Adrenal gland (tissue), 12 donors: ENCODE data around the gene ARHGEF10L. TPM values are rescaled to one million over a fixed set of nuclear protein-coding genes. Genes with fewer than 3 reads are reported as not detected.

Experiments used
- DNase-seq, 7 donors: peaks; one replicate each; pipeline ENCODE4 v3.0.0-alpha.2; 2019 to 2020
- H3K27ac ChIP-seq, 5 donors: fragments of 200-600 bp; sonication (generic) in 4 of 5; 1 replicate in 3 of 5; 2 replicates in 2 of 5; pipeline versions ENCODE4 v1.5.1 to v1.8.0; 2016 to 2020; ENCODE audit warnings: mild to moderate bottlenecking in 1 of 5
- H3K27me3 ChIP-seq: fragments of 200-600 bp; 2 replicates; pipeline ENCODE4 v1.8.0; 2021
- H3K36me3 ChIP-seq, 2 donors: fragments of 200-600 bp; replicated peaks in 1 of 2; 1 replicate in 1 of 2; 2 replicates in 1 of 2; pipeline versions ENCODE4 v1.5.1 to v1.8.0; 2018 to 2022
- H3K4me1 ChIP-seq, 2 donors: fragments of 200-600 bp; replicated peaks in 1 of 2; 1 replicate in 1 of 2; 2 replicates in 1 of 2; pipeline versions ENCODE4 v1.5.1 to v1.8.0; 2018 to 2021
- H3K4me3 ChIP-seq, 4 donors: fragments of 200-600 bp; sonication (generic) in 3 of 4; one replicate each; pipeline ENCODE4 v1.5.1; 2016 to 2018
- H3K9me3 ChIP-seq, 3 donors: fragments of 200-600 bp; sonication (generic) in 1 of 3; replicated peaks in 1 of 3; 1 replicate in 2 of 3; 2 replicates in 1 of 3; pipeline versions ENCODE4 v1.5.1 to v1.8.0; 2016 to 2021
- POLR2A ChIP-seq, 2 donors: fragments of 450-650 bp; IDR thresholded peaks; one replicate each; pipeline ENCODE4 v1.6.1; 2017; ENCODE audit warnings: antibody characterized with exemption in 2 of 2, mild to moderate bottlenecking in 2 of 2, moderate library complexity in 1 of 2
- WGBS, 4 donors: extraction: QIAGEN DNeasy Blood & Tissue Kit in 2 of 4; methylation state at CpG; one replicate each; pipeline versions ENCODE4 v1.1.5 to v1.1.7; 2013 to 2017; 5-methylcytosine and 5-hydroxymethylcytosine counted together
- intact Hi-C, 2 donors: fragments of 100-400 bp; cut with DNase I; formaldehyde crosslinking; loops; one replicate each; pipeline versions ENCODE4 v1.14.1 to v1.15.0; 2022 to 2023
- polyA plus RNA-seq, 3 donors: library from polyadenylated mRNA; stranded (reverse); fragments of 200-250 nt in 2 of 3; fragments of 350-450 nt in 1 of 3; fragmentation: Illumina TruSeq in 1 of 3; extraction: RNeasy Lipid Tissue Mini Kit (QIAGEN cat#74804) in 1 of 3; gene quantifications; one replicate each; pipeline ENCODE4 v1.2.3, GENCODE V29; 2013 to 2014
- total RNA-seq, 9 donors: library from RNA; depleted of rRNA in 4 of 9; stranded (reverse); fragments of >200 nt in 4 of 9; fragments of 120-200 nt in 1 of 9; fragmentation: NEBNext Ultra II Directional in 1 of 9; extraction: Animal tissue kit (Norgen Biotek cat#: 25700) in 1 of 9; gene quantifications; one replicate each; pipeline versions ENCODE4 v1.1.0 to v1.2.4, GENCODE V29; 2013 to 2023
- TF ChIP-seq, protein P1 (sequence below), 6 experiments: fragments of 450-650 bp in 4 of 6; fragments of 200-600 bp in 2 of 6; sonication (generic) in 1 of 6; IDR thresholded peaks; 1 replicate in 5 of 6; 2 replicates in 1 of 6; pipeline versions ENCODE4 v1.5.1 to v1.8.0; 2016 to 2021; ENCODE audit warnings: antibody characterized with exemption in 6 of 6, mild to moderate bottlenecking in 2 of 6, moderate library complexity in 1 of 6
- donor health status: healthy with polysubstance abuse.
- donor health status: Bipolar disorder and iron deficiency.
- donor health status: DM: yes; HTN: yes; CAD: no.
- donor health status: DM: no; HTN: no; CAD: no.
- donor health status: DM: no; HTN: no; CAD: no.
- donor health status: DM: yes; HTN: yes; CAD: no.

ARHGEF10L gene
- total and polyA plus RNA-seq, 12 donors = 1.7 to 54.9 (median 30.1) TPM

DNA sequence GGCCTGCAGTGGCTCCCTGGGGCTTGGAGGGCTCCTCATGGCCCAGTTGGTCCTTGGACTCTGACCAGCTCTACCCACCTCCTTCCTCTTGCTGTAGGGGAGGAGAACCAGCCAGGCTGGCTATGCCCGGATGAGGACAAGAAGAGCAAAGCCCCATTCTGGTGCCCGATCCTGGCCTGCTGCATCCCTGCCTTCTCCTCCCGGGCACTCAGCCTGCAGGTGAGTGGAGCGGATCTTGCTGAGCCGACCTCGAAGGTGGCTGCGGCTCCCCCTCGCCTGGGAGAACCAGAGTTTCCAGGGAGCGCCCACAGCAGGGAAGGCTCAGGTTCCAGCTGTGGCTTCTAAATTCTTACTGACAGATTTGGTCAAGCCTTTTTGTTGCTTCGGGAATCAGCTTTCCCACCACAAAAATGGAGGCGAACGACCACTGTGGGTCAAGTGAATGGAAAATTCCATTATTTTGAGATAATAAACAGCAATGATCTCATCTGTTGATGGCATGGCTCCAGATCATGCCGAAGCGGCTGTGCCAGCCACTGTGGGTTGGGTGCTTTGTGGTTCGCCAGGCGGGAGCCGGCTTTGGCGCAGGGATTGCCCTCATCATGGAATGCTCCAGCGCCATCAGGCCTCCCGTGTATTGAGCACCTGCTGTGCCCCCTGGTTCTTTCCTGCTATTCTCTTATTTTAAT, 109.1 kb downstream of the ARHGEF10L start:
- intact Hi-C loops = no loop called here
- no peak for TF ChIP-seq POLR2A (IDR thresholded peaks at IDR 0.05)
- TF ChIP-seq, protein P1, sequence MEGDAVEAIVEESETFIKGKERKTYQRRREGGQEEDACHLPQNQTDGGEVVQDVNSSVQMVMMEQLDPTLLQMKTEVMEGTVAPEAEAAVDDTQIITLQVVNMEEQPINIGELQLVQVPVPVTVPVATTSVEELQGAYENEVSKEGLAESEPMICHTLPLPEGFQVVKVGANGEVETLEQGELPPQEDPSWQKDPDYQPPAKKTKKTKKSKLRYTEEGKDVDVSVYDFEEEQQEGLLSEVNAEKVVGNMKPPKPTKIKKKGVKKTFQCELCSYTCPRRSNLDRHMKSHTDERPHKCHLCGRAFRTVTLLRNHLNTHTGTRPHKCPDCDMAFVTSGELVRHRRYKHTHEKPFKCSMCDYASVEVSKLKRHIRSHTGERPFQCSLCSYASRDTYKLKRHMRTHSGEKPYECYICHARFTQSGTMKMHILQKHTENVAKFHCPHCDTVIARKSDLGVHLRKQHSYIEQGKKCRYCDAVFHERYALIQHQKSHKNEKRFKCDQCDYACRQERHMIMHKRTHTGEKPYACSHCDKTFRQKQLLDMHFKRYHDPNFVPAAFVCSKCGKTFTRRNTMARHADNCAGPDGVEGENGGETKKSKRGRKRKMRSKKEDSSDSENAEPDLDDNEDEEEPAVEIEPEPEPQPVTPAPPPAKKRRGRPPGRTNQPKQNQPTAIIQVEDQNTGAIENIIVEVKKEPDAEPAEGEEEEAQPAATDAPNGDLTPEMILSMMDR (IDR thresholded peaks at IDR 0.05) = no peak
- Histone ChIP-seq H3K9me3 (no peaks in the 10 kb centered on the region), H3K27ac (peak overlapping the region in 1 of 5 donors; percentile 41), H3K36me3 (peaks cover 0 to 25% of the 10 kb centered on the region in 2 donors), H3K4me3 (no peak overlapping the region), H3K4me1 (peaks cover 0 to 15% of the 10 kb centered on the region in 2 donors), H3K27me3 (no peaks in the 10 kb centered on the region)
- WGBS, 4 donors = 61 to 86% (median 70%) methylated on average over 11 to 20 of the region's 20 CpGs
- DNase-seq = peak; percentile 49 to 81 (median 72)

DNA sequence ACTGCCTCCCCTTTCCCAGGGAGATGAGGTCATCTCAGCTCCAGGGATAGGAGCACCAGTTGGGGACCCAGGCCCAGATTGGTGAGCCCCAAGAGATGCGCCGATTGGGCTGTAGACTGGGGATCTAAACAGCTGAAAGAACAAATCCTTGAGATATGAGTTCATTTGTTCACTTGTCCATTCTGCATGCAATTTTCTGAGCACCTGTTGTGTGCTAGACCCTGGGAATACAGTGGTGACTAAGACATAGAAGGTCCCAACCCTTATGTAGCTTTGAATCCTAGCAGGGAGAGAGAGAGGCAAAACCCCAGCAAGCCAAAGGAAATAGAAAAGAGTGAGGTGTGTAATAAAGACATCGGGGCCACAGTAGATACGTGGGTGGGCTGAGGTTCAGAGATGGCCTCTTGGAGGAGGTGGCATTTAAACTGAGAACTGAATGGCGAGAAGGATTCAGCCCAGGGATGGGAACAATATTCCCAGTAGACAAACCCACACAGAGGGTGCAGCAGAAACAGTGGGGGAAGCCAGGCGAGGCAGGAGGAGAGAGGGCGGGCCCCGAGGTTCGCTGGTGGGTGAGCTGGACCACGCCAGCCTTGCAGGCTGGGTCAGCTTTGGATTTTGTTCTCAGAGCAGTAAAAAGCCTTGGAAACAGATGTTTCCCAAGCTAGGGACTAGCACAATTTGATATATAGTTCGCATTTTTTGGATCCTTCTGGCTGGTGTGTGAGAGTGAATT, 110.0 kb downstream of the ARHGEF10L start:
- intact Hi-C loops = loop anchor here (10.0 kb wide), 2 partner anchors 445 to 935 kb away; no protein-coding TSS in a partner anchor
- peaks cover 0 to 29% of the 10 kb centered on the region in 2 donors for H3K36me3 ChIP-seq
- H3K27ac ChIP-seq = no peak overlapping the region
- WGBS, 4 donors = 91 to 92% (median 92%) methylated on average over 11 of the region's 11 CpGs
- no peaks in the 10 kb centered on the region for H3K9me3 ChIP-seq
- no peaks in the 10 kb centered on the region for H3K27me3 ChIP-seq
- no peak for TF ChIP-seq POLR2A (IDR thresholded peaks at IDR 0.05)
- TF ChIP-seq, protein P1 (IDR thresholded peaks at IDR 0.05) = no peak
- no peak overlapping the region for H3K4me3 ChIP-seq
- H3K4me1 ChIP-seq = peaks cover 0 to 20% of the 10 kb centered on the region in 2 donors
- DNase-seq = no peak

DNA sequence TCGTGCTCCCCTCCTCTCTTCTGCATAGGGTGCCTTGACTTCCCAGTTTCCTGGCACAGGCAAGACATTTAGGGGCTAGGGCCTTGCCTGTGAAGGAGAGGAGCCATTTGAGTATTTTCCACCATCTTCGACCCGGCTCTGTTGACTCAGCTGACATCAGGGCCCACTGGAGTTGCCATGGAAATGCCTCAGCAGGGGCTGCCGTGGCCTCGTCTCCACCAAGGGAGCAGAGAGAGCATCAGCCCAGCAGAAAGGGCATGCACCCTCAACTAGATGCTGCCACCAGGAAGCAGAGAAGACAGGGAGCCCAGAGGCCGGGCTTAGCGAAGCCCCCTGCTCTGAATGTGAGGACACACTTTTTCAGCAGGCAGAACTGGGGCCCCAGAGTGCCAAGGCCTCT, 113.8 kb downstream of the ARHGEF10L start:
- DNase-seq = no peak
- intact Hi-C loops = loop anchor here (10.0 kb wide), 2 partner anchors 442 to 932 kb away; no protein-coding TSS in a partner anchor
- no peaks in the 10 kb centered on the region for H3K9me3 ChIP-seq
- no peaks in the 10 kb centered on the region for H3K27me3 ChIP-seq
- TF ChIP-seq, protein P1 (IDR thresholded peaks at IDR 0.05) = no peak
- TF ChIP-seq POLR2A (IDR thresholded peaks at IDR 0.05) = no peak
- H3K36me3 ChIP-seq = peaks cover 0 to 53% of the 10 kb centered on the region in 2 donors
- H3K27ac ChIP-seq = no peak overlapping the region
- peaks cover 0 to 20% of the 10 kb centered on the region in 2 donors for H3K4me1 ChIP-seq
- 60 to 92% (median 69%) methylated on average over 2 to 7 of the region's 7 CpGs for WGBS, 4 donors
- no peak overlapping the region for H3K4me3 ChIP-seq

DNA sequence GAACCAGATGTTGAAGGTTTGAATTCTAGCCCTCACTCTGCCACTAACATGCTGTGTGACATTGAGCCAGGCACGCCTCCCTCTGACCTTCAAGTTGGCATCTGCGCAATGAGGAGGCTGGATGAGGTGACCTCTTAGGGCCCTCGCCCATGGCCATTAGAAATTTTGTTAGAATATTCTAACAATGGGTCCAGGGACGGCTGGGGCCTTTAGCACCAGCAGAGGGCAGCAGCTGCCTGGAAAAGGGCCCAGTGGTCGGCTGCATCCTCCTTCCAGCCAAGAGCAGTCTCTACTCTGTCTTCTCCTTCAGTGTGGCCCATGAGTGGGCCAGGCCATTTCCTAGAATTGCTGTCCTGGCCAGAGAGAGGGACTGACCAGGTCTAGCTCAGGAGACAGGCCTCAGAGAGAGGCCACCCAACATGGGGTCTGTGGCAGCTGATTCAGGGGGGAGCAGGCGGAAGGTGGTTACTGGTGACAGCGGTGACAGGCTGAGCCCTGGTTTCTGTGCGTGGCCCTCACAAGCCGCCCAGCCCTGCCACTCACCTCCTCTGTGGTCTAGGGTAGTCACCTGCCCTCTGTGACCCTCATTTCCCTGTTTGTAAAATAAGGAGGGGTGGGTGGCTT, 114.3 kb downstream of the ARHGEF10L start:
- WGBS, 4 donors = 18 to 54% (median 38%) methylated on average over 2 to 9 of the region's 9 CpGs
- peaks cover 0 to 14% of the 10 kb centered on the region in 2 donors for H3K4me1 ChIP-seq
- peak; percentile 58 to 83 (median 66) for DNase-seq
- H3K9me3 ChIP-seq = no peaks in the 10 kb centered on the region
- H3K36me3 ChIP-seq = peaks cover 0 to 51% of the 10 kb centered on the region in 2 donors
- no peak for TF ChIP-seq POLR2A (IDR thresholded peaks at IDR 0.05)
- TF ChIP-seq, protein P1 (IDR thresholded peaks at IDR 0.05) = peak; percentile 49 to 70 (median 65)
- intact Hi-C loops = loop anchor here (10.0 kb wide), 2 partner anchors 441 to 931 kb away; no protein-coding TSS in a partner anchor
- no peak overlapping the region for H3K27ac ChIP-seq
- H3K4me3 ChIP-seq = no peak overlapping the region
- H3K27me3 ChIP-seq = no peaks in the 10 kb centered on the region
